Measurements from ENCODE around the gene PDIK1L. TPM values are rescaled to one million over a fixed set of nuclear protein-coding genes. Genes with fewer than 3 reads are reported as not detected.

Gene PDIK1L
- polyA plus RNA-seq, 1 donor from 2014 or later, result 44.9 TPM

DNA sequence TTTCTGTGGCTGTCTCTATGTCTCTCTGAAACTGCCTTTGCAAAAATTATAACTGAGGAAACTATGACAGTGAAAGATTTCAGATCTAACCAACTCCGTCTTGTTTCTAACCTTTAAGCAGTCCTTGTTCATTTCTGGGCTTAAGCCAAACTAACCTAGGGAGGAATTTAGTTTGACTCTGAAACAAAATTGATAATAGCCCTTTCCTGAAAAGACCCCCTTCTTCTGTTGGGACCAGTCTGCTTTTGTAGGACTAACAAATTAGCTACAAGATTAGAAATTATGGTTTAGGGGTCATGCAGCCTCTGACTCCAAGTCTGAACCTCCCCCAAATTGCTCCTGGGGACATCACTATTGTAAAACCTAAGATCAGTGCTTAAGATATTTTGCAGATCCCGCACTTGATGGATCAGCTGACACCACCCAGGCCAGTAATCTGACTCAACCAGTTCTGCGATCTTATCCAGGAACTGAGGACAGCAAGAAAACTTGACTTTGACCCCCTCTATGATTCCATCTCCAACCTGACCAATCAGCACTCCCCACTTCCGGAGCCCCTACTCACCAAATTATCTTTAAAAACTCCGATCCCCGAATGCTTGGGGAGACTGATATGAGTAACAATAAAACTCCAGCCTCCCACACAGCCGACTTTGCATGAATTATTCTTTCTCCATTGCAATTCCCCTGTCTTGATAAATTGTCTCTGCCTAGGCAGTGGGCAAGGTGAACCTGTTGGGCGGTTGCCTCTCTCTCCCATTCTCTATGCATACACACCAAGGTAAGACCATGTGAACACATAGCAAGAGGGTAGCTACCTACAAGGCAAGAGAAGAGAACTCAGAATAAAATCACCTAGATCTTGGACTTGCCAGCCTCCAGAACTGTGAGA is 33.1 kb upstream of the PDIK1L start:
- H3K9ac ChIP-seq (ENCODE audit: low read length), result no peak overlapping the region
- no peaks in the 10 kb centered on the region for H4K20me1 ChIP-seq (ENCODE audit: insufficient read depth)
- no peak overlapping the region for H3K4me2 ChIP-seq (ENCODE audit: low read length)
- no peaks in the 10 kb centered on the region for H3F3A ChIP-seq (ENCODE audit: insufficient read depth, low read length, poor library complexity, severe bottlenecking)
- no peaks in the 10 kb centered on the region for H3K9me3 ChIP-seq (ENCODE audit: low read length)
- H3K27ac ChIP-seq (ENCODE audit: low read length), result no peak overlapping the region
- no peaks in the 10 kb centered on the region for H3K36me3 ChIP-seq (ENCODE audit: insufficient read depth, low read length)
- no peak overlapping the region for H2AFZ ChIP-seq (ENCODE audit: low read depth, low read length)
- H3K27me3 ChIP-seq (ENCODE audit: insufficient read depth, low read depth, low read length), result no peaks in the 10 kb centered on the region
- no peak overlapping the region for H3K4me3 ChIP-seq (ENCODE audit: low read length)
- H3K79me2 ChIP-seq (replicated peaks; ENCODE audit: insufficient read depth, low read length), result no peaks in the 10 kb centered on the region
- TF ChIP-seq EP300 (conservative IDR thresholded peaks at IDR 0.05; ENCODE audit: poor library complexity, severe bottlenecking), result no peak
- no peak for TF ChIP-seq RAD21 (conservative IDR thresholded peaks at IDR 0.05)
- TF ChIP-seq, protein P1, sequence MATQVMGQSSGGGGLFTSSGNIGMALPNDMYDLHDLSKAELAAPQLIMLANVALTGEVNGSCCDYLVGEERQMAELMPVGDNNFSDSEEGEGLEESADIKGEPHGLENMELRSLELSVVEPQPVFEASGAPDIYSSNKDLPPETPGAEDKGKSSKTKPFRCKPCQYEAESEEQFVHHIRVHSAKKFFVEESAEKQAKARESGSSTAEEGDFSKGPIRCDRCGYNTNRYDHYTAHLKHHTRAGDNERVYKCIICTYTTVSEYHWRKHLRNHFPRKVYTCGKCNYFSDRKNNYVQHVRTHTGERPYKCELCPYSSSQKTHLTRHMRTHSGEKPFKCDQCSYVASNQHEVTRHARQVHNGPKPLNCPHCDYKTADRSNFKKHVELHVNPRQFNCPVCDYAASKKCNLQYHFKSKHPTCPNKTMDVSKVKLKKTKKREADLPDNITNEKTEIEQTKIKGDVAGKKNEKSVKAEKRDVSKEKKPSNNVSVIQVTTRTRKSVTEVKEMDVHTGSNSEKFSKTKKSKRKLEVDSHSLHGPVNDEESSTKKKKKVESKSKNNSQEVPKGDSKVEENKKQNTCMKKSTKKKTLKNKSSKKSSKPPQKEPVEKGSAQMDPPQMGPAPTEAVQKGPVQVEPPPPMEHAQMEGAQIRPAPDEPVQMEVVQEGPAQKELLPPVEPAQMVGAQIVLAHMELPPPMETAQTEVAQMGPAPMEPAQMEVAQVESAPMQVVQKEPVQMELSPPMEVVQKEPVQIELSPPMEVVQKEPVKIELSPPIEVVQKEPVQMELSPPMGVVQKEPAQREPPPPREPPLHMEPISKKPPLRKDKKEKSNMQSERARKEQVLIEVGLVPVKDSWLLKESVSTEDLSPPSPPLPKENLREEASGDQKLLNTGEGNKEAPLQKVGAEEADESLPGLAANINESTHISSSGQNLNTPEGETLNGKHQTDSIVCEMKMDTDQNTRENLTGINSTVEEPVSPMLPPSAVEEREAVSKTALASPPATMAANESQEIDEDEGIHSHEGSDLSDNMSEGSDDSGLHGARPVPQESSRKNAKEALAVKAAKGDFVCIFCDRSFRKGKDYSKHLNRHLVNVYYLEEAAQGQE (IDR thresholded peaks at IDR 0.05; ENCODE audit: borderline replicate concordance), result no peak
- TF ChIP-seq, protein P2, sequence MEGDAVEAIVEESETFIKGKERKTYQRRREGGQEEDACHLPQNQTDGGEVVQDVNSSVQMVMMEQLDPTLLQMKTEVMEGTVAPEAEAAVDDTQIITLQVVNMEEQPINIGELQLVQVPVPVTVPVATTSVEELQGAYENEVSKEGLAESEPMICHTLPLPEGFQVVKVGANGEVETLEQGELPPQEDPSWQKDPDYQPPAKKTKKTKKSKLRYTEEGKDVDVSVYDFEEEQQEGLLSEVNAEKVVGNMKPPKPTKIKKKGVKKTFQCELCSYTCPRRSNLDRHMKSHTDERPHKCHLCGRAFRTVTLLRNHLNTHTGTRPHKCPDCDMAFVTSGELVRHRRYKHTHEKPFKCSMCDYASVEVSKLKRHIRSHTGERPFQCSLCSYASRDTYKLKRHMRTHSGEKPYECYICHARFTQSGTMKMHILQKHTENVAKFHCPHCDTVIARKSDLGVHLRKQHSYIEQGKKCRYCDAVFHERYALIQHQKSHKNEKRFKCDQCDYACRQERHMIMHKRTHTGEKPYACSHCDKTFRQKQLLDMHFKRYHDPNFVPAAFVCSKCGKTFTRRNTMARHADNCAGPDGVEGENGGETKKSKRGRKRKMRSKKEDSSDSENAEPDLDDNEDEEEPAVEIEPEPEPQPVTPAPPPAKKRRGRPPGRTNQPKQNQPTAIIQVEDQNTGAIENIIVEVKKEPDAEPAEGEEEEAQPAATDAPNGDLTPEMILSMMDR (IDR thresholded peaks at IDR 0.05; ENCODE audit: poor library complexity, severe bottlenecking), result no peak
- no peak for TF ChIP-seq EZH2 (IDR thresholded peaks at IDR 0.05; ENCODE audit: borderline replicate concordance, insufficient read depth, low read length, poor library complexity, severe bottlenecking)
- TF ChIP-seq MXI1 (conservative IDR thresholded peaks at IDR 0.05; ENCODE audit: poor library complexity, severe bottlenecking), result no peak
- TF ChIP-seq TAF1 (IDR thresholded peaks at IDR 0.05; ENCODE audit: low read depth), result no peak
- no peak for TF ChIP-seq SMC3 (conservative IDR thresholded peaks at IDR 0.05; ENCODE audit: poor library complexity)
- TF ChIP-seq POLR2AphosphoS5 (IDR thresholded peaks at IDR 0.05), result no peak
- H3K9me2 ChIP-seq (ENCODE audit: insufficient read depth, low read length), result no peaks in the 10 kb centered on the region

DNA sequence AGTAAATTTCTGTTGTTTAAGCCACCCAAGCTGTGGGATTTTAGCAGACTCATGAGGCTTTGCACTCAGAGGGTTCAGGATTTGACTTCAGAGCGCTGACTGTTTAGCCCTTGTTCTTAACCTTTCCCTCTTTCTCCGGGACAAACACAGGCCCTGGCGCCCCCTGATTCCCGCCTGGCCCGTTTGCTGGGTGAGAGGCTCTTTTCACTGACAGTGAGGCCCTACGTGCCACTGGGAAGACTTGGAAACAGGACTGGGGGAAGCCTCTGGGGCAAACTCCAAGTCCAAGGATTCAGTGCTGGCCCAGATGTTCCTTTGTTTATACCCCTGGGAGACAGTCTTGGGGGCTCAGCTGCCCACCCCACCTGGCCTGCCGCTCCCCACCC is 32.5 kb upstream of the PDIK1L start:
- no peaks in the 10 kb centered on the region for H3K27me3 ChIP-seq (ENCODE audit: insufficient read depth, low read depth, low read length)
- H3K4me3 ChIP-seq (ENCODE audit: low read length), result no peak overlapping the region
- H3K27ac ChIP-seq (ENCODE audit: low read length), result no peak overlapping the region
- H3K9me3 ChIP-seq (ENCODE audit: low read length), result no peaks in the 10 kb centered on the region
- H3K79me2 ChIP-seq (replicated peaks; ENCODE audit: insufficient read depth, low read length), result no peaks in the 10 kb centered on the region
- no peaks in the 10 kb centered on the region for H3F3A ChIP-seq (ENCODE audit: insufficient read depth, low read length, poor library complexity, severe bottlenecking)
- no peaks in the 10 kb centered on the region for H3K36me3 ChIP-seq (ENCODE audit: insufficient read depth, low read length)
- no peak overlapping the region for H3K9ac ChIP-seq (ENCODE audit: low read length)
- no peaks in the 10 kb centered on the region for H3K9me2 ChIP-seq (ENCODE audit: insufficient read depth, low read length)
- no peak overlapping the region for H2AFZ ChIP-seq (ENCODE audit: low read depth, low read length)
- TF ChIP-seq TAF1 (IDR thresholded peaks at IDR 0.05; ENCODE audit: low read depth) (no peak), SMC3 (conservative IDR thresholded peaks at IDR 0.05; ENCODE audit: poor library complexity) (no peak), RAD21 (conservative IDR thresholded peaks at IDR 0.05) (no peak), MXI1 (conservative IDR thresholded peaks at IDR 0.05; ENCODE audit: poor library complexity, severe bottlenecking) (no peak), EP300 (conservative IDR thresholded peaks at IDR 0.05; ENCODE audit: poor library complexity, severe bottlenecking) (no peak)
- no peaks in the 10 kb centered on the region for H4K20me1 ChIP-seq (ENCODE audit: insufficient read depth)
- no peak overlapping the region for H3K4me2 ChIP-seq (ENCODE audit: low read length)
